Right kidney (tissue), 1 donor: ENCODE measurements around the gene SLC1A2.

Experiments used
- DNase-seq: peaks from one replicate; pipeline ENCODE4 v3.0.0-alpha.2; 2016

SLC1A2 gene

DNA sequence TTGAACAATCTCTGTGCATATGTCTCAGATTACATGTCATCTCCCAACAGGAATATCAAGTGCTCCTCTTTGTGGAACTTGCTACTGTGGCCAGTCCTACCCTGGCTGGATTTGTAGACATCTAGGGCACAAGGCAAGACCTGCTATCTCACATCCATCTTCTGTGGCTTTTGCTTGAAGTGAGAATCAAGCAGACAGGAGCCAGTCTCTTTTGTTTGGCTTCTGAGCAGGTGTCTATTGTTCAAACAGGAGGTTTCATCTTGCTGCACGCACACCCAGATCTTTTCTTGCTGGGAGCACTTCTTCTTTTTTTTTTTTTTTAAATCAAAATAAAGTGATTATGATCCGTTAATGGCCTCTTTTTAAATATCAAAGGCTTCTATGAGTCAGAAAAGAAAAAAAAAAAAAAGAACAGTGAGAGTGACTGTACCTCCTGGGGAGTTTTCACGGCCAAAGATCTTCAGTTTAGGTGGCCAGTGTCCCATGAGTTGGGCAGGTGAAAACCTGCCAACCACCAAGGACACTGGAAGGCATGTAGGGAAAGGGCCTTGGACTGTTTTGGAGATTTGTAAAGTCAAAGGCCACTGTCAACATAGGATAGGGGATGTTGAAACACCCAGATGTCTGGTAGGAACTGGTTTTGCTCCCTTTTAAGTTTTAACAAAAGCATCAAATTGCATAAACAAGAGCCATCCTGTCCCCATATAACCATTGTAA lies 202.2 kb downstream of the SLC1A2 start:
- DNase-seq: no peak

DNA sequence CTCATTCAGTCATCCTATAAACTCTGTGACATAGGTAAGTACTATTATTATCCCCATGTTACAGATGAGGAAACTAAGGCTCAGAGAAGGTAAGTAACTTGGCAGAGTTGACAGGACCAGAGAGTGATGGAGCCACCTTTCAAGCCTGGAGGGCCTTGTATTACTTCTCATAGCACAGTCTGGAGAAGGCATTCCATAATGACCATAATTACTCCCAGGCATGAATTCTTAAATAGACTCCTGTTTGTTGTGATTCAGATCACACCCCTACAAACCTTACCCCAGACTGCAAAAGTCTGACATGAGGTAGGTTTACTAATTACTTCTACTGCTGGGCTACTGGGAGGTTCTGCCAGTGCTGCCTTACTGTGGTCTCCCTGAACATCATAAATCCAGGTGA lies 203.4 kb downstream of the SLC1A2 start:
- no peak for DNase-seq

DNA sequence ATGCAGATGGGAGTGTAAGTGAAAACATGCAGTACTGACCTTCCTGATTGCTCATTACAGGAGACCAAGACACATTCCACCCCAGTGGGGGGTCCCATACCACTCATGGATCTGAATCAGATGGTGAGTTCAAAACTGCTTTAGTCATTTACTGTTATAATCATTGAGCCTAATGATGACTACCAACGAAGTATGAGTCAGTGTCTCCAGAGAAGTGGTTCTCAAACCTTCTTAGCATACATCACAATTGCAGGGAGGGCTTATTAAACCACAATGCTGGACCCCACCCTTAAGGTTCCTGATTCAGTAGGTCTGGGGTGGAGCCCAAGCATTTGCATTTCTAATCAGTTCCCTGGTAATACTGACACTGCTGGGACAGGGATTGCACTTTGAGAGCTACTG lies 204.6 kb downstream of the SLC1A2 start:
- DNase-seq: no peak

DNA sequence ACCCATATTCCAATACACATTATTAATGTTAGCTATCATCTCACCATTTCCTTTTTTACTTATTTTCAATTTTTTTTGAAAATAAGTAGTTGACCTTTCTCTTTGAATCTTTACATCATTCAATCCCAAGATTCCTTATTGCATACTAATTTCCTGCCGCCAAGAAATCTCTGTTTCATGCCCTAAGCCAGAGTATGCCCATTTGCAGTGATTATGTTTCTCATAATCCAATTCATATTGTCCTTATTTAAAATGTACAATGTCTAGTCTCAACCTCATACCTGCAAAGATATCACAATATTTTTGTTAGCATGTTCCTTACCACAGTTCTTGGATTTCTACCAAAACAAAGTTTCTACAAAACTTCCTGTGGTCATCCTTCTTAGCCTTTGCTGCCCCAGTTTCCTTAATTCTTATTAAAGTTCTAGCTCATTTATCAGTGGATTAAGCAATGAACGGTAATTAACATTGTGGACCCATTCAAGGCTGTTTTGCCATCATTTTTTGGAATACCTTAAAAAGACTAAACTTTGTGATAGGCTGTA lies 205.1 kb downstream of the SLC1A2 start:
- no peak for DNase-seq

DNA sequence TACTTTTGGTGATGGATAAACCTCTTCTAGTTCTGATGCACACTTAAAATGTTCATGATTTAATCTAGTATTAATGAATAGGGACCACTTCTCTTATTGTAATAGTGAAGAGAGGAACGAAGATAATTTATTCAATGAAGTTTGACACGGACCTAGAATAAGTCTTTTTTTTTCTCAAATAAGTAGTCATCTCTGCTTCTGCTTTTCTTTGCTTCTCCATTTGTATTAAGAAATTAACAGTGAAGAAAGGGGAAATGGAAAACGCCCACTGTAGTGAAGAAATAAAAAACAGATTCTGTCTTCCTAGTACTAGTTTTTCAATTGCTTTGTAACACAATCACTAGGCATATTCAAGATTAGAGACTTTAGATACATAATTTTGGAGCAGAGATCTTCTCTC lies 207.4 kb downstream of the SLC1A2 start:
- DNase-seq: no peak

DNA sequence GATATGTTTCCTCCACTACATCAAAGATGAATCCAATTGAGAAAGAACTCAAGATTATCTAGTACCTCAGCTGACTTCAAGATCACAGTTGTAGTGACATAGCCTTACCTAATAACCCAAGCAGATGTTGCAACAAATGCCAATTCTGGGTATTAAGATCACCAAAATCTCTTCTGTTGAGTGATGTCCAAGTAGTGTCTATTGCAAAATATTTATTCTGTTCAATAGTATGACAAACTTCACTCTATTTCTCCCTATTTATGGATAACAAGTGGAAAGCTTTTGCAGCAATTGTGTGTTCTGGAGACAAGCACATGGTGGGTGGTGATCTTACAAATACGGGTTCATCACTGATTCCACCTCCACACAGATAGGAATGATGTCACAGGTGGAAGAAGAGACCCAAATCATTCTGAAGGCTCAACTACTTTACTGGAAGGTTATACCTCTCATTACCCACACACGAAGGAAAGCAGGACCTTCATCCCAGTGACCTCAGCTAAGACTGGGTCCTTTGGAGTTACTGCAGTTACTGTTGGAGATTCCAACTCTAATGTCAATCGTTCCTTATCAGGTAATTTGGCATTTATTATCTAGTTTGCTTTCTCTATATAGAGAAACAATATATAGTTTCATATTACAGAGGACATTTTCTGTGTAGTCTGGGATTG lies 208.3 kb downstream of the SLC1A2 start:
- no peak for DNase-seq

DNA sequence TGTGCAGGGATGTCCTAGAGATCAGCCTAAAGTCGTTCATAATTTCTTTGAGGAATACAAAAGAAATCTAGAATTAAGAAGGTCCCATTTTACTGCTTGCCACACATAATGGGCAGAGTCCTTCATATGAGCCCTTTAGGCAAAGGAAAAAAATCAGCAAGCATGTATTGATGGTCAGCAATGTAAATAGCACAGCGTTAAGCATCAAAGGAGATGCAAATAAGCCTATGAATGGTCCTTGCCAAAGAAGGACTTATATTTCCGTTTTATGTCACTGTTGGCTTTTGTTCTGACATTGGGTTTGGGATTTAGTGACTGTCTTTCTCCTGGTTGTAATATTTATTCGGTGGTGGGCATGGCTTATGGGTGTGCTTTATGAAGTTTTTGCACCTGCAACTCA lies 210.6 kb downstream of the SLC1A2 start:
- DNase-seq: no peak

DNA sequence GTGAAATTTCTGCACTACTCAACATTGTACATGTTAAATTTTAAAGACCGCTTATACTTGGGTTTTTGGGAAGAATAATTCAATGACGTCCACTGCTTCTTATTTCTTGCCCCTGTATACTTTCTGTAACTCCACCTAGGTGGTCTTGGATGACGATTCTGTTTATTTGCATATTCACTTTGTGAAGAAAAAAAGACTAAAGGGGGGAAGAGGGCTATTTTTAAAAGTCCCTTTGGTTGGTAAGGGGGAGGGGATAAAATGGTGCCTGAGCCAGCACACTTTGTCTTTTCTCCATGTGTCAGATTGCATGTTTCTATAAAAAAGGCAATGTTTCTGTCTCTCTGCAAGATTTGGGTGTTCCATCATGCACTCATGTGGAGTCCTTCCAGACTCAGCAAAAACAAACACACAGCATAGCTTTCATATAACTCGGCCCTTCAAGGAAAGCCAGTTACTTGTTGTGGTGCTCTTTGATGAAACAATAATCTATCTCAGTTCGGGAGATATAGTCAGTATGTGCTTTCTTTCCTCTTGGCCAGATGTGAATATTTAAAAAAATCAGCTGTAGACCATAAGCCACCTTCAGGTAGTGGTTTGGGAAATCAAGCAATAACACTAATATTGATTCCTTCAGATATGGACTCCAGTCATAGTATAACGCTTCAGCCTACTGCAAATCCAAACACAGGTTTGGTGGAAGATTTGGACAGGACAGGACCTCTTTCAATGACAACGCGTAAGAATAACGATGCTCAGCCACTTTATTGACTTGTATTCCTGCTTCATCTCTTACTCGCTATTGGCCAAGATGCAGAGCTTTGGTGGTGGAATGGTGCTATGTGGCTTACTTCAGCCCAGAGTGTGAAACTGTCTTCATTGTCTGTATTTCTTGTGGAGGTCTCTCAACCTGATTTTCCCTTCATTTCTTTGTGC lies 211.6 kb downstream of the SLC1A2 start:
- no peak for DNase-seq

DNA sequence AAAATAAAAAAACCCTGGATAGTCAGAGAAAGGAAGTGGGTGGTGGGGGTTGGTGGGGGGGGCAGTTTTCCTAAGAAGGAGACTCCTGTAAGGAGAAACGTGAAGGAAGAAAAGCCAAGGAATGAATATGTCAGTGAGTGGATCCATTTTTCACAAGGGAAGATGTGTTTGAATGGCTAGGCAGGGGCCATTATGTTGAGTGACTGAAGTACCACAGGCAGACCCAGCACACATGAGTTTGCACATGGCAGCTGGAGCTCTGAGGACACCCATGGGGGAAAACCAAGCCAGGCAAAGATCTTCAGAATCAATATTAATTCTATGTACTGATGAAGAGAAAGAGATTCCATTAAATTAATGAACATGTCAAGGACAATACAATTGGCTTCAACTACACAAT lies 212.7 kb downstream of the SLC1A2 start:
- no peak for DNase-seq

DNA sequence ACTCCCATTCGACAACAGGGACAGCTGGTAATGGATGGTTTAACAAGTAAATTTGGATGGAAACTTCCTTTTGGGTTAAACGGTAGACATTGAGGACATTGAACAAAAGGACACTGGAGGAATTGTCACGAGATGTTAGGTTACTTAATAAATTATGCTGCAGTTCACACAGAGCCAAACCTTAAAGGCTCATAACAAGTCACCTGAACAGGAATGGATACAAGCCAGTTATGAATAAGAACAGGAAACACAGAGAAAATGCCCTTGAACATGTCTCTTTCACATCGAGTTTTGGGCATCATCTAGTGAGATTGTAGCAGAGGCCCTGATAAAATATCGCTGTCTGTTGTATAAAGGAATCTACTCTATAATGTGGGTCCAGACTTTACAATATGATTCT lies 214.7 kb downstream of the SLC1A2 start:
- no peak for DNase-seq
